ENCODE data around the gene RALGAPA2.

DNA sequence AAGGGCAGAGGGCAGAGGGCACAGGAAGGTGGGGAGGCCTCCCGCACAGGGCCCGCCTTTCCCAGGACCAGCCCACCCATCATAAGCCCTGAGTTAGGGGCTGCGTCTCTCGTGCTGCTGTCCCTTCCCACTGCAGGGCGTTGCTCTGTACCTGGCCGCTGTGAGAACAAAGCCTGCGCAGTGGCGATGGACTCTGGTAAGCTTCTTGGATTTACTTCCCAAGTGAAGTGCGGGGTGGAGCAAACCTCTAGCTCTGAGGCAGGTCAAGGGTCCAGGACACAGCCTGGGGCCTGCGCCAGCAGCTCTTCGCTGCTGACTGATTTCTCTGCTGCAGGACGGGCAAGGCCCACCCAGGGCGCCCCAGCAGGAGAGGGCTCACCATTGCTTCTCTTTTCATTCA is 320.7 kb downstream of the RALGAPA2 start:
- TF ChIP-seq, protein P1, sequence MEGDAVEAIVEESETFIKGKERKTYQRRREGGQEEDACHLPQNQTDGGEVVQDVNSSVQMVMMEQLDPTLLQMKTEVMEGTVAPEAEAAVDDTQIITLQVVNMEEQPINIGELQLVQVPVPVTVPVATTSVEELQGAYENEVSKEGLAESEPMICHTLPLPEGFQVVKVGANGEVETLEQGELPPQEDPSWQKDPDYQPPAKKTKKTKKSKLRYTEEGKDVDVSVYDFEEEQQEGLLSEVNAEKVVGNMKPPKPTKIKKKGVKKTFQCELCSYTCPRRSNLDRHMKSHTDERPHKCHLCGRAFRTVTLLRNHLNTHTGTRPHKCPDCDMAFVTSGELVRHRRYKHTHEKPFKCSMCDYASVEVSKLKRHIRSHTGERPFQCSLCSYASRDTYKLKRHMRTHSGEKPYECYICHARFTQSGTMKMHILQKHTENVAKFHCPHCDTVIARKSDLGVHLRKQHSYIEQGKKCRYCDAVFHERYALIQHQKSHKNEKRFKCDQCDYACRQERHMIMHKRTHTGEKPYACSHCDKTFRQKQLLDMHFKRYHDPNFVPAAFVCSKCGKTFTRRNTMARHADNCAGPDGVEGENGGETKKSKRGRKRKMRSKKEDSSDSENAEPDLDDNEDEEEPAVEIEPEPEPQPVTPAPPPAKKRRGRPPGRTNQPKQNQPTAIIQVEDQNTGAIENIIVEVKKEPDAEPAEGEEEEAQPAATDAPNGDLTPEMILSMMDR (IDR thresholded peaks at IDR 0.05; ENCODE audit: extremely low read depth in 1 of 2, insufficient read depth in 1 of 2, low read depth in 1 of 2, low read length in 2 of 2): no peak
- TF ChIP-seq, protein P2, sequence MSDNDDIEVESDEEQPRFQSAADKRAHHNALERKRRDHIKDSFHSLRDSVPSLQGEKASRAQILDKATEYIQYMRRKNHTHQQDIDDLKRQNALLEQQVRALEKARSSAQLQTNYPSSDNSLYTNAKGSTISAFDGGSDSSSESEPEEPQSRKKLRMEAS (IDR thresholded peaks at IDR 0.05; ENCODE audit: insufficient read depth, insufficient read length): no peak
- TF ChIP-seq POLR2A (IDR thresholded peaks at IDR 0.05; ENCODE audit: low read depth, low read length) (no peak), POLR2AphosphoS5 (IDR thresholded peaks at IDR 0.05; ENCODE audit: insufficient read depth, low read depth, low read length) (no peak), EZH2 (IDR thresholded peaks at IDR 0.05; ENCODE audit: borderline replicate concordance, low read depth, low read length, severe bottlenecking) (no peak)

All from endothelial cell of umbilical vein (primary cell).